K562 (cell line): Measurements from ENCODE around the gene TIMP4.

Source experiments
- ATF2 ChIP-seq: sonication (generic); formaldehyde crosslinking; IDR thresholded peaks from 2 replicates; pipeline ENCODE4 v1.8.1; 2022; ENCODE audit warnings: missing genetic modification reagents
- BHLHE40 ChIP-seq: IDR thresholded peaks from 2 replicates; pipeline ENCODE4 v1.6.1; 2011; ENCODE audit warnings: low read length, improper control_type of control experiment
- CTCF ChIP-seq, 3 experiments: IDR thresholded peaks in 2 of 3; conservative IDR thresholded peaks in 1 of 3; 2 replicates each; pipeline ENCODE4 v1.5.1; 2011 to 2012; ENCODE audit warnings: low read length in 3 of 3, mild to moderate bottlenecking in 3 of 3, control low read depth in 2 of 3, improper control_type of control experiment in 1 of 3, inconsistent platforms in 1 of 3, low read depth in 1 of 3, mixed read lengths in 1 of 3, moderate library complexity in 1 of 3; ENCODE audit not compliant: insufficient read depth in 2 of 3
- FOXJ3 ChIP-seq: sonication (generic); formaldehyde crosslinking; IDR thresholded peaks from 2 replicates; pipeline ENCODE4 v1.4.0; 2020; ENCODE audit warnings: mild to moderate bottlenecking, missing genetic modification reagents
- HCFC1 ChIP-seq: IDR thresholded peaks from 2 replicates; pipeline ENCODE4 v1.6.1; 2012; ENCODE audit warnings: low read depth, low read length, improper control_type of control experiment
- KLF16 ChIP-seq: IDR thresholded peaks from 2 replicates; pipeline ENCODE4 v1.6.1; 2016; ENCODE audit warnings: antibody characterized with exemption
- MYNN ChIP-seq, 2 experiments: sonication (generic); formaldehyde crosslinking in 1 of 2; IDR thresholded peaks; 2 replicates each; pipeline versions ENCODE4 v1.5.0 to v1.6.1; 2016 to 2020; ENCODE audit warnings: antibody characterized with exemption in 1 of 2, missing genetic modification reagents in 1 of 2
- SMARCE1 ChIP-seq: fragments of 450-650 bp; IDR thresholded peaks from 2 replicates; pipeline ENCODE4 v1.7.1; 2016; ENCODE audit warnings: mild to moderate bottlenecking
- TAF1 ChIP-seq: IDR thresholded peaks from 2 replicates; pipeline ENCODE4 v1.6.1; 2011; ENCODE audit warnings: mild to moderate bottlenecking, low read length, moderate library complexity; ENCODE audit not compliant: insufficient read depth, control insufficient read depth, severe bottlenecking; ENCODE audit errors: extremely low read depth
- ZNF143 ChIP-seq: sonication (generic); formaldehyde crosslinking; IDR thresholded peaks from 2 replicates; pipeline ENCODE4 v1.9.0; 2022; ENCODE audit warnings: mild to moderate bottlenecking, missing genetic modification reagents
- ZNF436 ChIP-seq: fragments of 250-450, 450-650 bp; sonication (Bioruptor Pico); formaldehyde crosslinking; IDR thresholded peaks from 2 replicates; pipeline ENCODE4 v1.7.0; 2020; ENCODE audit warnings: mild to moderate bottlenecking

- TF ChIP-seq MYNN (IDR thresholded peaks at IDR 0.05) (no peak), MYNN (CRISPR knock-in tag; IDR thresholded peaks at IDR 0.05) (no peak), ATF2 (no peak), KLF16 (no peak), TAF1 (no peak), HCFC1 (no peak), CTCF (IDR thresholded peaks at IDR 0.05 in 2 of 3, conservative IDR thresholded peaks at IDR 0.05 in 1 of 3; ENCODE audit: insufficient read depth in 2 of 3, low read depth in 1 of 3, low read length in 3 of 3) (no peak), BHLHE40 (no peak), FOXJ3 (no peak), ZNF143 (CRISPR knock-in tag) (no peak), SMARCE1 (no peak), ZNF436 (CRISPR knock-in tag) (no peak)
These were observed 22.3 kb downstream of the TIMP4 start for GRCh38 chr3:12136371-12136770.
